Activated T-cell treated with anti-CD3 and anti-CD28 coated beads for 48 hours (primary cell): Measurements from ENCODE around the gene TMEM225B.
"Not testable (repeated sequence)": the region's sequence is repeated elsewhere in the genome, so short reads cannot be mapped to it uniquely, and the experiment has no call there.

Experiments
- DNase-seq: peaks from one replicate; pipeline ENCODE4 v3.0.0-alpha.2; 2020; ENCODE audit warnings: low read depth

TMEM225B gene

GRCh38 chr7:99597762-99598501 lies at the start of gene TMEM225B:
Gene TMEM225B, plus strand, starts transcription at chr7:99598267. Its CDS starts 6,122 bp downstream, at chr7:99604389.
- peak; percentile 20 for DNase-seq

- not testable (repeated sequence) for DNase-seq
These were observed 48.5 kb upstream of the TMEM225B start for GRCh38 chr7:99549545-99549944.

DNA sequence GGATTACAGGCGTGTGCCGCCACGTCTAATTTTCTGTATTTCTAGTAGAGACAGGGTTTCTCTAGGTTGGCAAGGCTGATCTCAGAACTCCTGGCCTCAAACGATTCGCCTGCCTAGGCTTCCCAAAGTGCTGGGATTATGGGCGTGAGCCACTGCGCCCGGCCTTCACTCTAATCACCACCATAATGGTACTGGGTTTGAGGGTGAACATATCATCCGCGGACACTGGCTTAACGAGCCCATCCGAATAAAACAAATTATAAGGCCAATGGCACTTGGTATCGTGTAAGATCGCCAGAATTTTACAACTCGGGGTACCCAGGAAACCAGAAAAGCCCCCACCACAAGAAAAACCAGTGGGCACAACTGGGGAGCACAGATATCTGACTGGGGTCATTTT lies 46.7 kb upstream of the TMEM225B start:
- DNase-seq, result no peak

- DNase-seq, result peak; percentile 79
These were observed 46.2 kb upstream of the TMEM225B start, which contains the start of gene FAM200A for GRCh38 chr7:99551767-99552463. Gene FAM200A, minus strand, starts transcription at chr7:99552114. Its CDS starts 3,707 bp downstream, at chr7:99548407.

DNA sequence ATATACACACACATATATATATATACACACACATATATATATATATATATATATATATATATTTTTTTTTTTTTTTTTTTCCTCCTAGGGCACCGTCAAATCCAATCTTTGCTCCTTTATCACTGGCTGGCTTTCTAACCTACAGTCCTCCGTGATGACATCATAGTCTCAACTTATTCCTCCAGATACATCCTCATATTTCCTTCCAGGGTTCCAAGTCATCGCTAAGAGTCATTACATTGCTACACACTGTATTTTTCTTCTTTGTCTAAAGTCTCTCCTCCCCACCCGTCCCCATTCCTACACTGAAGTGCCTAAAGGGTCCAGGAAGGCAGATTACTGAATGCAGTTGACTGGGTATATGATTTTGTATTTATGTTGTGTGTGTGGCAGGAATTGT lies 45.0 kb upstream of the TMEM225B start:
- DNase-seq, result no peak

DNA sequence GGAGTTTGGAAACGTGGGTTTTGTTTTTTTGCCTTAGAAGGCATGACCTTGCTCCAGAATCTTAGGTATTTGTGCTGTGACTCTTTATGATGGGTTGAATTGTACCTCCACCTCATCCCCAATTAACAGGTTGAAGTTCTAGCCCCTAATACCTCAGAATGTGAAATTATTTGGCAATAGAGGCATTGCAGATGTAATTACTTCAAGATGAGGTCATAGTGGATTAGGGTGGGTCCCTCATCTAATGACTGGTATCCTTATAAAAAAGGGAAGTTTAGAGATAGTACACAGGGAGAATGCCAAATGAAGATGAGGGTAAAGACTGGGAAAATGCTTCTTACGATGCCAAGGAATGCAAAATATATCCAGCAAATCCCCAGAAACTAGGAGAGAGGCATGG lies 43.1 kb upstream of the TMEM225B start:
- no peak for DNase-seq

GRCh38 chr7:99557196-99557607 lies 40.9 kb upstream of the TMEM225B start:
- no peak for DNase-seq

GRCh38 chr7:99557940-99558305 lies 40.1 kb upstream of the TMEM225B start:
- DNase-seq, result no peak

DNA sequence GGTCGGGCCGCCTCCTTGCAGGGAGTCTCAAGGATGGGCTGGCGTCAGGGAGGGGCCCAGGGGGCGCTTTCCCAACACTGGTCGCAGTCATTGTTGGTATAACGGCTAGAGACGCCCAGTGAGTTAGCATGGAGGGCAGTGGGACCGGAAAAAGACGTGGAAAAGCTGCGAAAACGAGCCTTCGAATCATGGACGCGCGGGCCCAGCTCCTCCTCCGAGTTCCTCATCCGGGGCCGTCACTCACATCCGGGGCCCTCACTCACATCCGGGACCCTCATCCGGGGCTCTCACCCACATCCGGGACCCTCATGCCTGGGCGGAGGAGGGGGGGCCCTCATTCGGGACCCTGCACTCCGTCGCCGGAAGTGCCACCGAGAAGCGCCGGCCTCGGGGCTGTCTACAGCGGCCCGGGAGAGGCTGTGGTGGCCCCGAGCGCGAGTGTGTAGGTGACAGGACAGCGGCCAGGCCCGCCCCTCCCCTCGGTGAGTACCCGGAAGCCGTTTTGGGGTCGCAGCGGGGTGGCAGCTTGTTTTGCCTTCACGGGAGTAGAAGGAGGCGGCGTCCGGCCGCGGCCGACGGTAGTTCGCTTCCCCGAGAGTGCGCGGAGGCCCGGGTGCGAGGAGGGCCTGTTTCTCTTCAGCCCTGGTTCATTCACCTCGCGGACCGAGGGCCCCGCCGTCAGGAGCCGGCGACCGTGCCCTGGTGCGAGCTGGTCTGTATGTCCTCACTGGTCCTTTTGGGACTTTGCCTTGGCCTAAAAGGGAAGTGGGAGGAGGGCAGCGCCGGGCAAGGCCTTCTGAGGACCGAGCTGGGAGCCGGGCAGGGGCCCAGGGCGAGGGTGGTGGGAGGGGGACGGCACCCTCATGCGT lies 39.5 kb upstream of the TMEM225B start, which contains the start of gene ZNF655:
Gene ZNF655, plus strand, starts transcription at position 337 of the 869 bp plus-strand sequence. CDS start 1,918 bp downstream, outside the sequence.
- DNase-seq, result peak; percentile 82

DNA sequence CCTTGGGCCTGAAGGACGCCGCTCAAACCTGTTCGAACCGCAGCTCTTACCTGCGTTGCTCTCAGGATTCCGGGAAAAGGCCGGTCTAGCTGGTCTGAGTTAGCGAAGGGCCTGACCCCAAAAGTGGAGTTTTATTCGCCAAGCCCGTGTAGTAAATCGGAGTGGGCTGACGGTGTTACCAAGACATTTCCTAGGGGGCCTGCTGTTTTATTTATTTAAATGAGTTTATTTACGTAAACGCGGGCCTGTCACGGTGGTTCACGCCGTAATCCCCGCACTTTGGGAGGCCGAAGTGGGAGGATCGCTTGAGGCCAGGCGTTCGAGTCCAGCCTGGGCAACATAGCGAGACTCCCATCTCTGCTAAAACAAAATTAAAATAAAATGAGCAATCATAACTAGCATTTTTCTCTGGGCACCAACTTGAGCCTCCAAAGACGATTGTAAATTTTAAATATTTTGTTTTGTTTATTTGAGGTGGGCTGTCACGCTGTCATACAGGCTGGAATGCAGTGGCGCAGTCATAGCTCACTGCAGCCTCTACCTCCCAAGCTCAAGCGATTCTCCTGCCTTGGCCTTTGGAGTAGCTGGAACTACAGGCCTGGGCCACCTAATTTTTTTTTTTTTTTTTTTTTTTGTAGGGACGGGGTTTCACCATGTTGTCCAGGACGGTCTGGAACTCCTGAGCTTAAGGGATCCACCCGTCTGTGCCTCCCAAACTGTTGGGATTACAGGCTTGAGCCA lies 38.7 kb upstream of the TMEM225B start:
- no peak for DNase-seq

GRCh38 chr7:99560834-99561736 lies 37.0 kb upstream of the TMEM225B start:
- no peak for DNase-seq

DNA sequence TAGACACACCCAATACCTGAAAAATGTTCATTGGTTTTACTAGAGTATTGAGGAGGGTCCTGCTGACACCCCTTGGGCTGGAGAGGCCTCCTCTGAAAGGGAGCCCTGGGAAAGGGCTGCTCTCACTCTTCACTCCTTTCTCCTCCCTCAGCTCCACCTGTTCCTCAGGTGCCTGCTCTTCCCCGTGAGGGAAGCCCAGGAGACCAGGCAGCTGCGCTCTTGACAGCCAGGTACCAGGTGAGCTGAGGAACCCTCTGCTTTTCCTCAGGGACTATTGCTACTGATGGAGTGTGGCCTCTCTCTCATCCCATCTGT lies 36.4 kb upstream of the TMEM225B start:
- DNase-seq, result no peak

DNA sequence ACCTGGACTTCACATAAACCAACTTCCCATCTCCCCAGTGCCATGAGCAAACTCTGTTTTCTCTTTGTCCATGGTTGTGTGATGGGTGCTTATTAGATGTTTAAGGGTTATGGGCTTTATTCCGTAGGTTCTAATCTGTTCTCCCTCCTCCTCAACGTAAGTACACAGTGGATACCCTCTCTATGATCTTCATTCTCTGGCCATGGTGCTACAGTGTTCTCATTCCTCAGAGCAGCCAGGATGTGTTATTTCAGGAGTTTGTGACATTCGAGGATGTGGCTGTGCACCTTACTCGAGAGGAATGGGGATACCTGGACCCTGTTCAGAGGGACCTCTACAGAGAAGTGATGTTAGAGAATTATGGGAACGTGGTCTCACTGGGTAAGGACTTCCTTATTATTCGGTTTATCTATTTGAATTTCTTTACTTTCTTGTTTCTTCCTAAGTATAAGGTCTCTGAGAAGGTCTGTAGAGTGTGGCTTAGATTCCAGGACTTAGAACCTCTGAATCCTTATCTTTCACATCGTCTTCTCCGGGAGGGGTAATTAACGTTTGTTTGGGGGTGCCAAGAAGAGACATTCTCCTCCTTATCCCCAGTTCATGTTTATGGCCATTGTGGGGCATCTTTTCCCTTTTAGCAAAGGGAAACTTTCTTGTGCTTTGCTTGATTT lies 35.8 kb upstream of the TMEM225B start:
- no peak for DNase-seq

DNA sequence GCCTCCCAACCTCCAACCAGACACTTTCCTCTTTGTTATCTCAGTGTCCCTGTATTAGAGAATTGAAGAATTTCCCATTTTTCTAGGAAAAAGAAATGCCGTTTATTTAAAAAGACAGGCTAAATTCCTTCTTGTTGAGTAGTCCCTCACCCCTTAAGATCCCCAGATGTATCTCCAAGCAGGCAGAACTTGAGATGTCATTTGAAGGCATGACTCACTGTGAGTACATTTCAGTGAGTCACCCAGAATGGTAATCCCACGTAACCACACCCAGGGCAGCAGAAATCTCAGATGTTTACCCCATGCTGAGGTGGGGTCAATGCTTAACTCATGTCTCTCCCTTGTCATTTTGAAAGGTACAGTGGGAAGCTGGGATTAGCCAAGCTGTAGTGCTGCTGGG lies 35.2 kb upstream of the TMEM225B start:
- DNase-seq, result peak; percentile 39

DNA sequence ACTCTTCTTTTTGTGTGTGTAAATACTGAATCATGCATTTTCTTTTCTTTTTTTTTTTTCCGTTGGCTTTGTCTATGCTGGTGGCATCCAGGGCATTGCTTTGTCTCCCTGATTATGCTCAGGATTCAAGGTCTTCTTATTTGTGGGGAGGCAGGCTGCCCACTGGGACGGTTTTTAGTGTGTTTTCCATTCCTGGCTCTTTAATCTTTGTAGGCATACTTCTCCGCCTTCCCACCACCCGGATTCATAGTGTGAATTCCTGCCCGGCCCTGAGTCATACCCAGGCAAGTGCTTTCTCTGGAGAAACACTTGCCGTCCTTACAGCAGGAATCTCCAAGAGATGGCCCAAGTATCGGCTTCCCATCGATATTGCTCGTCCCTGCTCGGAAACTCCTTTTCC lies 34.4 kb upstream of the TMEM225B start:
- DNase-seq, result no peak

- DNase-seq, result not testable (repeated sequence)
These were observed 29.3 kb upstream of the TMEM225B start for GRCh38 chr7:99568770-99569169.

- DNase-seq, result no peak
These were observed 26.3 kb upstream of the TMEM225B start for GRCh38 chr7:99571768-99572167.

DNA sequence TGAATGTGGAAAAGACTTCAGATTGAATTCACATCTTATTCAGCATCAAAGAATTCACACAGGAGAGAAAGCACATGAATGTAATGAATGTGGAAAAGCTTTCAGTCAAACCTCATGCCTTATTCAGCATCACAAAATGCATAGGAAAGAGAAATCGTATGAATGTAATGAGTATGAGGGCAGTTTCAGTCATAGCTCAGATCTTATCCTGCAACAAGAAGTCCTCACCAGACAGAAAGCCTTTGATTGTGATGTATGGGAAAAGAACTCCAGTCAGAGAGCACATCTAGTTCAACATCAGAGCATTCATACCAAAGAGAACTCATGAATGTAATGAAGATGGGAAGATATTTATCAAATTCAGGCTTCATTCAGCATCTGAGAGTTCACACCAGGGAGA lies 24.8 kb upstream of the TMEM225B start:
- DNase-seq, result no peak

GRCh38 chr7:99576251-99576650 lies 21.8 kb upstream of the TMEM225B start:
- DNase-seq, result no peak

- no peak for DNase-seq
These were observed 18.6 kb upstream of the TMEM225B start for GRCh38 chr7:99579281-99579955.
